IMR-90 (cell line): ENCODE results near the gene EFS. TPM values are rescaled to one million over a fixed set of nuclear protein-coding genes. Genes with fewer than 3 reads are reported as not detected.

Experiments
- ATAC-seq: fragments of 200-7000 bp; cut with Tn5 transposase; 2 replicates; pipeline ENCODE4 v1.9.1; 2020; ENCODE audit warnings: low read depth, mild to moderate bottlenecking, moderate library complexity
- BruUV-seq: library from RNA; stranded (reverse); fragments of 400-500 nt; replicated peaks from 2 replicates; lab custom pipeline; 2021; lab: Mats Ljungman, UMichigan
- CTCF ChIA-PET: fragments of 300-600 bp; formaldehyde crosslinking; extraction: SDS; loops from one replicate; lab custom pipeline; 2021; ENCODE audit warnings: antibody characterized with exemption; lab: Yijun Ruan, JAX
- POLR2A ChIA-PET: fragments of 300-600 bp; sonication (Branson Sonifier 250); formaldehyde crosslinking; loops from one replicate; lab custom pipeline; 2022; ENCODE audit warnings: antibody characterized with exemption; ENCODE audit not compliant: unreplicated experiment; lab: Charles Lee
- DNase-seq: peaks from one replicate; pipeline ENCODE4 v3.0.0; 2013
- H2AFZ ChIP-seq: replicated peaks from 2 replicates; pipeline ENCODE3; 2013; ENCODE audit warnings: low read length, mild to moderate bottlenecking; ENCODE audit not compliant: poor library complexity
- H2AK5ac ChIP-seq: 2 replicates; pipeline ENCODE4 v1.6.1; 2013; ENCODE audit warnings: low read depth, low read length, inconsistent platforms
- H2AK9ac ChIP-seq: replicated peaks from 2 replicates; pipeline ENCODE3; 2013; ENCODE audit warnings: mild to moderate bottlenecking, low read depth, low read length, moderate library complexity; ENCODE audit not compliant: poor library complexity
- H2BK120ac ChIP-seq: 2 replicates; pipeline ENCODE4 v1.6.1; 2013; ENCODE audit warnings: low read depth, low read length, inconsistent platforms
- H2BK15ac ChIP-seq: 3 replicates; pipeline ENCODE4 v1.6.1; 2013; ENCODE audit warnings: low read depth, low read length, inconsistent platforms
- H2BK20ac ChIP-seq: 2 replicates; pipeline ENCODE4 v1.6.1; 2013; ENCODE audit warnings: low read depth, mild to moderate bottlenecking, inconsistent platforms, low read length, moderate library complexity
- H2BK5ac ChIP-seq: 2 replicates; pipeline ENCODE4 v1.6.1; 2013; ENCODE audit warnings: mild to moderate bottlenecking, low read depth, low read length, inconsistent platforms; ENCODE audit not compliant: poor library complexity, severe bottlenecking
- H3K14ac ChIP-seq: replicated peaks from 2 replicates; pipeline ENCODE4 v1.6.1; 2013; ENCODE audit warnings: low read depth, low read length, inconsistent platforms
- H3K18ac ChIP-seq: 2 replicates; pipeline ENCODE4 v1.6.1; 2013; ENCODE audit warnings: low read depth, low read length, control low read depth
- H3K23ac ChIP-seq: 2 replicates; pipeline ENCODE4 v1.6.1; 2013; ENCODE audit warnings: low read depth, low read length, inconsistent platforms
- H3K27ac ChIP-seq: 2 replicates; pipeline ENCODE4 v1.5.1; 2013; ENCODE audit warnings: mild to moderate bottlenecking, control low read depth, low read length; ENCODE audit not compliant: insufficient read depth
- H3K27me3 ChIP-seq: 2 replicates; pipeline ENCODE4 v1.6.1; 2013; ENCODE audit warnings: low read length; ENCODE audit not compliant: control insufficient read depth, insufficient read depth
- H3K36me3 ChIP-seq: 2 replicates; pipeline ENCODE4 v1.6.1; 2013; ENCODE audit warnings: low read length, mixed read lengths; ENCODE audit not compliant: control insufficient read depth, insufficient read depth
- H3K4ac ChIP-seq: 2 replicates; pipeline ENCODE4 v1.6.1; 2013; ENCODE audit warnings: low read depth, low read length, inconsistent platforms
- H3K4me1 ChIP-seq: 2 replicates; pipeline ENCODE4 v1.6.1; 2013; ENCODE audit warnings: low read length, mixed read lengths; ENCODE audit not compliant: control insufficient read depth, insufficient read depth
- H3K4me2 ChIP-seq: 2 replicates; pipeline ENCODE4 v1.6.1; 2013; ENCODE audit warnings: low read depth, mild to moderate bottlenecking, control low read depth, low read length, moderate library complexity
- H3K4me3 ChIP-seq: 2 replicates; pipeline ENCODE4 v1.5.1; 2013; ENCODE audit warnings: low read depth, mild to moderate bottlenecking, control low read depth, low read length, moderate library complexity; ENCODE audit not compliant: insufficient read depth
- H3K56ac ChIP-seq: 2 replicates; pipeline ENCODE4 v1.6.1; 2013; ENCODE audit warnings: low read length, inconsistent platforms; ENCODE audit not compliant: insufficient read depth; ENCODE audit errors: extremely low read depth
- H3K79me1 ChIP-seq, 2 experiments: 2 replicates each; pipeline ENCODE4 v1.6.1; 2013; ENCODE audit warnings: low read length in 2 of 2, inconsistent platforms in 1 of 2, low read depth in 1 of 2
- H3K9ac ChIP-seq: 2 replicates; pipeline ENCODE4 v1.6.1; 2013; ENCODE audit warnings: low read depth, low read length, control low read depth
- H3K9me1 ChIP-seq: 2 replicates; pipeline ENCODE4 v1.6.1; 2013; ENCODE audit warnings: low read length, inconsistent platforms; ENCODE audit not compliant: insufficient read depth
- H3K9me3 ChIP-seq: 2 replicates; pipeline ENCODE4 v1.6.1; 2013; ENCODE audit warnings: low read length; ENCODE audit not compliant: control insufficient read depth, insufficient read depth
- H4K20me1 ChIP-seq: 2 replicates; pipeline ENCODE4 v1.6.1; 2013; ENCODE audit warnings: low read length, inconsistent platforms; ENCODE audit not compliant: insufficient read depth
- H4K5ac ChIP-seq: 2 replicates; pipeline ENCODE4 v1.6.1; 2013; ENCODE audit warnings: mild to moderate bottlenecking, low read depth, low read length, control low read depth
- H4K8ac ChIP-seq, 2 experiments: 2 replicates each; pipeline ENCODE4 v1.6.1; 2013; ENCODE audit warnings: low read depth in 2 of 2, low read length in 2 of 2, control low read depth in 1 of 2, inconsistent platforms in 1 of 2
- H4K91ac ChIP-seq: 2 replicates; pipeline ENCODE4 v1.6.1; 2013; ENCODE audit warnings: low read depth, low read length, inconsistent platforms; ENCODE audit not compliant: insufficient read depth
- BHLHE40 ChIP-seq: fragments of 150-350 bp; IDR thresholded peaks from 2 replicates; pipeline ENCODE4 v1.6.1; 2016; ENCODE audit warnings: mild to moderate bottlenecking, low read depth, low read length
- CEBPB ChIP-seq: IDR thresholded peaks from 2 replicates; pipeline ENCODE4 v1.6.1; 2012; ENCODE audit warnings: low read depth, low read length, improper control_type of control experiment
- CHD1 ChIP-seq: IDR thresholded peaks from 2 replicates; pipeline ENCODE4 v1.6.1; 2012; ENCODE audit warnings: low read depth, low read length, improper control_type of control experiment
- FOS ChIP-seq: fragments of 150-350 bp; IDR thresholded peaks from 2 replicates; pipeline ENCODE4 v1.6.1; 2016; ENCODE audit warnings: low read depth, low read length
- MAFK ChIP-seq: IDR thresholded peaks from 2 replicates; pipeline ENCODE4 v1.6.1; 2012; ENCODE audit warnings: low read depth, low read length, improper control_type of control experiment
- MAZ ChIP-seq: IDR thresholded peaks from 2 replicates; pipeline ENCODE4 v1.6.1; 2012; ENCODE audit warnings: low read depth, mild to moderate bottlenecking, low read length, improper control_type of control experiment, moderate library complexity, borderline replicate concordance
- MXI1 ChIP-seq: IDR thresholded peaks from 2 replicates; pipeline ENCODE4 v1.6.1; 2012; ENCODE audit warnings: low read depth, mild to moderate bottlenecking, low read length, moderate library complexity, borderline replicate concordance
- NFE2L2 ChIP-seq: fragments of 150-350 bp; IDR thresholded peaks from 2 replicates; pipeline ENCODE4 v1.6.1; 2016; ENCODE audit warnings: low read depth, mild to moderate bottlenecking, low read length
- POLR2A ChIP-seq: IDR thresholded peaks from 2 replicates; pipeline ENCODE4 v1.6.1; 2012; ENCODE audit warnings: mild to moderate bottlenecking, low read depth, low read length
- RFX5 ChIP-seq: IDR thresholded peaks from 2 replicates; pipeline ENCODE4 v1.8.0; 2012; ENCODE audit warnings: low read depth, mild to moderate bottlenecking, low read length, moderate library complexity
- WGBS, 2 experiments: methylation state at CpG; one replicate each; pipeline versions ENCODE4 v1.1.5 to v1.1.7; 2013; ENCODE audit warnings: missing lambda C conversion rate in 2 of 2; ENCODE audit not compliant: insufficient read length in 1 of 2; ENCODE audit errors: extremely low coverage in 2 of 2; 5-methylcytosine and 5-hydroxymethylcytosine counted together
- dilution Hi-C: fragments of 300-500 bp; cut with HindIII; formaldehyde crosslinking; loops from one replicate; pipeline ENCODE4 v1.14.3; 2018; ENCODE audit warnings: low sequenced_read_pairs; ENCODE audit not compliant: unreplicated experiment
- in situ Hi-C: fragments of 300-500 bp; cut with MboI; formaldehyde crosslinking; loops from 3 replicates; pipeline ENCODE4 v1.14.3; 2019; ENCODE audit warnings: low sequenced_read_pairs, inconsistent platforms, mixed read lengths
- intact Hi-C: fragments of 100-400 bp; cut with micrococcal nuclease; formaldehyde crosslinking; loops from 2 replicates; pipeline ENCODE4 v1.10.0; 2022
- polyA plus RNA-seq, 3 experiments: library from polyadenylated mRNA; depleted of rRNA; stranded (reverse); fragments of >200 nt; gene quantifications; 2 replicates each; pipeline ENCODE4 v1.2.3, GENCODE V29; 2012; ENCODE audit warnings: low replicate concordance in 1 of 3
- total RNA-seq: library from RNA; depleted of rRNA; stranded (reverse); fragments of >200 nt; gene quantifications from 2 replicates; pipeline ENCODE4 v1.2.3, GENCODE V29; 2012

EFS gene
- total and polyA plus RNA-seq, 2 of the 4 experiments (the other 2 are of a cell fraction), result 2.2 to 11.6 TPM

DNA sequence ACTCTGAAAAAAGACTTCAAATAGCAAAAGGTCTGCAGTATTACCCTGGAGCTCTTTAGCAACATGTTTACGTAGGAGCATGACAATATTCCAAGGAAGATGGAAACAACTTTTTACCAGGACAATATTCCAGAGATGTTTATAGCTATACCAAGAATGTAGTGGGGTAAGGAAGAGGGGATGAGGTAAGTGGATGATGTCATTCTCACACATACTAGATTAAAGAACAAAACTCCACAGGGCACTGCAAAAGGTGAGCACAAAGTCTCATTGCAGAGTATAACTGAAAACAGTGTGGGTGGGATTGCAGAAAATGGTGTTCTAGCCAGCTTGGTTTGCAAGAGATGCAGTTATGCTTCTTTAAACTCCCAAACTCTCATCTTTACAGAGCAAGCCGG lies 20.3 kb upstream of the EFS start:
- DNase-seq (no peak), ATAC-seq (no peak)
- Histone ChIP-seq H4K20me1 (no peaks in the 10 kb centered on the region), H4K91ac (no peak overlapping the region), H2AFZ (no peak overlapping the region), H3K36me3 (no peaks in the 10 kb centered on the region), H3K27me3 (peaks cover 44% of the 10 kb centered on the region), H2BK20ac (no peak overlapping the region), H2BK120ac (no peak overlapping the region), H2BK15ac (no peak overlapping the region), H2AK5ac (no peak overlapping the region), H4K5ac (no peak overlapping the region), H3K9me3 (no peaks in the 10 kb centered on the region), H3K4me2 (no peak overlapping the region), H3K4me1 (no peaks in the 10 kb centered on the region), H3K23ac (no peak overlapping the region), H3K9ac (no peak overlapping the region), H2AK9ac (no peak overlapping the region), H4K8ac (no peak overlapping the region), H3K18ac (no peak overlapping the region), H3K79me1 (no peaks in the 10 kb centered on the region), H3K14ac (no peak overlapping the region), H3K4me3 (no peak overlapping the region), H2BK5ac (no peak overlapping the region), H3K9me1 (no peaks in the 10 kb centered on the region), H3K4ac (no peak overlapping the region), H3K27ac (no peak overlapping the region), H3K56ac (no peak overlapping the region)
- CTCF ChIA-PET, result no interaction called here
- intact Hi-C loops, result no loop called here
- in situ Hi-C loops, result no loop called here
- dilution Hi-C loops, result no loop called here
- TF ChIP-seq BHLHE40, result no peak
- no peak for TF ChIP-seq RFX5
- TF ChIP-seq MXI1, result no peak
- TF ChIP-seq NFE2L2, result no peak
- no peak for TF ChIP-seq POLR2A
- TF ChIP-seq FOS, result no peak
- TF ChIP-seq CHD1, result no peak
- TF ChIP-seq MAFK, result no peak
- TF ChIP-seq MAZ, result no peak
- no peak for TF ChIP-seq CEBPB
- POLR2A ChIA-PET, result no interaction called here
- WGBS, 2 experiments, result no CpG with 5 or more reads among the region's 2 CpGs
- no TSS peak for BruUV-seq
